IgD-negative memory B cell (primary cell): ENCODE data around the gene CDKN1A. TPM values are rescaled to one million over a fixed set of nuclear protein-coding genes. Genes with fewer than 3 reads are reported as not detected.

Experiments used
- polyA plus RNA-seq: library from polyadenylated mRNA; unstranded; fragments of 300-500 nt; fragmentation: Illumina TruSeq; gene quantifications from one replicate; pipeline ENCODE4 v1.2.3, GENCODE V29; 2021

CDKN1A gene
- polyA plus RNA-seq, 1 donor from 2014 or later, result 81.1 TPM

Other genes with a start within 250 kb of the CDKN1A start
- gene PXT1, start 235.9 kb upstream of the CDKN1A start, polyA plus RNA-seq, result not detected
- gene KCTD20, start 235.7 kb upstream of the CDKN1A start, polyA plus RNA-seq, result 35.4 TPM
- 61.6 TPM for gene STK38, start 131.2 kb upstream of the CDKN1A start, polyA plus RNA-seq
- gene SRSF3, start 84.4 kb upstream of the CDKN1A start, polyA plus RNA-seq, result 384 TPM
- gene RAB44, start 19.1 kb downstream of the CDKN1A start, polyA plus RNA-seq, result not detected
- gene CPNE5, start 160.7 kb downstream of the CDKN1A start, polyA plus RNA-seq, result 280 TPM
- gene PPIL1, start 196.1 kb downstream of the CDKN1A start, polyA plus RNA-seq, result 14.7 TPM
- 29.9 TPM for gene C6orf89, start 207.2 kb downstream of the CDKN1A start, polyA plus RNA-seq